SK-N-SH (cell line): ENCODE data around the gene C12orf57. TPM values are rescaled to one million over a fixed set of nuclear protein-coding genes. Genes with fewer than 3 reads are reported as not detected.
A peak's percentile ranks its signal among the peaks of the same experiment; 100 is the strongest.

Experiments
- CTCF ChIA-PET: fragments of 300-600, 350-600 bp; formaldehyde crosslinking; extraction: SDS; loops from one replicate; lab custom pipeline; 2021; lab: Yijun Ruan, JAX
- POLR2A ChIA-PET: fragments of 350-600 bp; sonication (Branson Sonifier 250); formaldehyde crosslinking; extraction: SDS; loops from one replicate; lab custom pipeline; 2020; ENCODE audit warnings: antibody characterized with exemption, inconsistent platforms; lab: Yijun Ruan, JAX
- DNase-seq: peaks from one replicate; pipeline ENCODE4 v3.0.0; 2012
- H2AFZ ChIP-seq: fragments of 200-600 bp; sonication (generic); 2 replicates; pipeline ENCODE4 v1.8.1; 2016; ENCODE audit warnings: antibody characterized with exemption, mild to moderate bottlenecking, low read depth
- H3F3A ChIP-seq: fragments of 200-600 bp; sonication (generic); replicated peaks from 2 replicates; pipeline ENCODE3; 2016; ENCODE audit warnings: antibody characterized with exemption, mild to moderate bottlenecking; ENCODE audit not compliant: insufficient read depth
- H3K27ac ChIP-seq, 2 experiments: fragments of 200-500 bp in 1 of 2; fragments of 200-600 bp in 1 of 2; sonication (Bioruptor generic) in 1 of 2; sonication (generic), shearing (Covaris generic) in 1 of 2; 2 replicates each; pipeline versions ENCODE4 v1.5.1 to v1.6.1; 2014 to 2016; ENCODE audit warnings: low read depth in 2 of 2, inconsistent platforms in 1 of 2, low read length in 1 of 2, mild to moderate bottlenecking in 1 of 2, mixed read lengths in 1 of 2
- H3K27me3 ChIP-seq: fragments of 200-600 bp; sonication (generic), shearing (Covaris generic); 2 replicates; pipeline ENCODE4 v1.6.1; 2016; ENCODE audit warnings: mixed run types; ENCODE audit not compliant: insufficient read depth
- H3K36me3 ChIP-seq, 2 experiments: fragments of 200-500 bp in 1 of 2; fragments of 200-600 bp in 1 of 2; sonication (Bioruptor generic) in 1 of 2; sonication (generic) in 1 of 2; replicated peaks in 1 of 2; 2 replicates each; pipeline versions ENCODE3 to v1.5.1; 2014 to 2016; ENCODE audit warnings: low read length in 1 of 2, mild to moderate bottlenecking in 1 of 2; ENCODE audit not compliant: insufficient read depth in 2 of 2, control insufficient read depth in 1 of 2
- H3K4me1 ChIP-seq, 2 experiments: fragments of 200-500 bp in 1 of 2; fragments of 200-600 bp in 1 of 2; sonication (Bioruptor generic) in 1 of 2; sonication (generic), shearing (Covaris generic) in 1 of 2; 2 replicates each; pipeline versions ENCODE4 v1.5.1 to v1.6.1; 2014 to 2016; ENCODE audit warnings: low read depth in 1 of 2, low read length in 1 of 2, mixed run types in 1 of 2; ENCODE audit not compliant: insufficient read depth in 2 of 2, control insufficient read depth in 1 of 2
- H3K4me2 ChIP-seq: fragments of 200-600 bp; sonication (generic), shearing (Covaris generic); 2 replicates; pipeline ENCODE4 v1.6.1; 2017; ENCODE audit warnings: mixed run types
- H3K4me3 ChIP-seq, 2 experiments: fragments of 200-500 bp in 1 of 2; fragments of 200-600 bp in 1 of 2; sonication (Bioruptor generic) in 1 of 2; sonication (generic), shearing (Covaris generic) in 1 of 2; 2 replicates each; pipeline versions ENCODE4 v1.5.1 to v1.8.1; 2014 to 2016; ENCODE audit warnings: low read depth in 2 of 2, inconsistent platforms in 1 of 2, low read length in 1 of 2, mild to moderate bottlenecking in 1 of 2, mixed read lengths in 1 of 2, moderate library complexity in 1 of 2
- H3K79me2 ChIP-seq: fragments of 200-600 bp; sonication (generic); 2 replicates; pipeline ENCODE4 v1.8.1; 2017; ENCODE audit warnings: mild to moderate bottlenecking; ENCODE audit not compliant: insufficient read depth
- H3K9ac ChIP-seq: fragments of 200-600 bp; sonication (generic); 2 replicates; pipeline ENCODE4 v1.6.1; 2017; ENCODE audit warnings: mixed run types
- H3K9me2 ChIP-seq: fragments of 200-600 bp; sonication (generic); 2 replicates; pipeline ENCODE4 v1.6.1; 2017; ENCODE audit warnings: mixed run types
- H3K9me3 ChIP-seq: fragments of 200-600 bp; sonication (generic); 2 replicates; pipeline ENCODE4 v1.6.1; 2017; ENCODE audit warnings: mixed run types, mild to moderate bottlenecking, moderate library complexity
- H4K20me1 ChIP-seq: fragments of 200-600 bp; sonication (generic); 2 replicates; pipeline ENCODE4 v1.6.1; 2017; ENCODE audit warnings: mild to moderate bottlenecking, mixed run types; ENCODE audit not compliant: insufficient read depth
- CHD2 ChIP-seq: fragments of 150-350 bp; IDR thresholded peaks from 2 replicates; pipeline ENCODE4 v1.6.1; 2018; ENCODE audit warnings: low read length; ENCODE audit not compliant: partially characterized antibody
- EZH2phosphoT487 ChIP-seq: fragments of 200-600 bp; sonication (generic); IDR thresholded peaks from 2 replicates; pipeline ENCODE4 v1.6.1; 2017; ENCODE audit warnings: low read depth, mixed run types, mild to moderate bottlenecking, antibody characterized with exemption, moderate library complexity, borderline replicate concordance
- FOXM1 ChIP-seq: IDR thresholded peaks from 2 replicates; pipeline ENCODE4 v1.4.0; 2012; ENCODE audit warnings: low read depth, mild to moderate bottlenecking
- GABPA ChIP-seq: IDR thresholded peaks from 2 replicates; pipeline ENCODE4 v1.4.0; 2012; ENCODE audit warnings: low read depth, mild to moderate bottlenecking
- IRF3 ChIP-seq: fragments of 150-350 bp; IDR thresholded peaks from 2 replicates; pipeline ENCODE4 v1.6.1; 2016; ENCODE audit warnings: mild to moderate bottlenecking, low read depth, low read length
- JUND ChIP-seq: IDR thresholded peaks from 2 replicates; pipeline ENCODE4 v1.4.0; 2012
- MXI1 ChIP-seq: IDR thresholded peaks from 2 replicates; pipeline ENCODE4 v1.6.1; 2012; ENCODE audit warnings: mild to moderate bottlenecking, low read depth, low read length, improper control_type of control experiment
- NRF1 ChIP-seq: IDR thresholded peaks from 2 replicates; pipeline ENCODE4 v1.6.1; 2012; ENCODE audit warnings: low read depth, mild to moderate bottlenecking, low read length
- POLR2AphosphoS5 ChIP-seq: IDR thresholded peaks from 2 replicates; pipeline ENCODE4 v1.6.1; 2012; ENCODE audit warnings: low read depth, low read length
- RCOR1 ChIP-seq: fragments of 150-350 bp; IDR thresholded peaks from 2 replicates; pipeline ENCODE4 v1.6.1; 2017; ENCODE audit warnings: antibody characterized with exemption, low read length
- RXRA ChIP-seq: IDR thresholded peaks from 2 replicates; pipeline ENCODE4 v1.4.0; 2012; ENCODE audit warnings: low read depth, mild to moderate bottlenecking, borderline replicate concordance
- TAF1 ChIP-seq: IDR thresholded peaks from 2 replicates; pipeline ENCODE4 v1.6.1; 2012; ENCODE audit warnings: low read depth, mild to moderate bottlenecking, low read length, moderate library complexity, borderline replicate concordance
- TEAD4 ChIP-seq: IDR thresholded peaks from 2 replicates; pipeline ENCODE4 v1.4.0; 2012; ENCODE audit warnings: mild to moderate bottlenecking, borderline replicate concordance; ENCODE audit not compliant: insufficient read depth
- WGBS: methylation state at CpG from one replicate; pipeline ENCODE4 v1.1.6; 2017; ENCODE audit warnings: low lambda C conversion rate; 5-methylcytosine and 5-hydroxymethylcytosine counted together
- polyA plus RNA-seq, 3 experiments: library from polyadenylated mRNA; depleted of rRNA; stranded (reverse); fragments of >200 nt; gene quantifications; 2 replicates each; pipeline ENCODE4 v1.2.3, GENCODE V29; 2012
- TF ChIP-seq, protein P1 (sequence below): IDR thresholded peaks from 2 replicates; pipeline ENCODE4 v1.4.0; 2012; ENCODE audit warnings: low read depth

The C12orf57 gene
- polyA plus RNA-seq, 1 of the 3 experiments (the other 2 are of a cell fraction): 659 TPM

DNA sequence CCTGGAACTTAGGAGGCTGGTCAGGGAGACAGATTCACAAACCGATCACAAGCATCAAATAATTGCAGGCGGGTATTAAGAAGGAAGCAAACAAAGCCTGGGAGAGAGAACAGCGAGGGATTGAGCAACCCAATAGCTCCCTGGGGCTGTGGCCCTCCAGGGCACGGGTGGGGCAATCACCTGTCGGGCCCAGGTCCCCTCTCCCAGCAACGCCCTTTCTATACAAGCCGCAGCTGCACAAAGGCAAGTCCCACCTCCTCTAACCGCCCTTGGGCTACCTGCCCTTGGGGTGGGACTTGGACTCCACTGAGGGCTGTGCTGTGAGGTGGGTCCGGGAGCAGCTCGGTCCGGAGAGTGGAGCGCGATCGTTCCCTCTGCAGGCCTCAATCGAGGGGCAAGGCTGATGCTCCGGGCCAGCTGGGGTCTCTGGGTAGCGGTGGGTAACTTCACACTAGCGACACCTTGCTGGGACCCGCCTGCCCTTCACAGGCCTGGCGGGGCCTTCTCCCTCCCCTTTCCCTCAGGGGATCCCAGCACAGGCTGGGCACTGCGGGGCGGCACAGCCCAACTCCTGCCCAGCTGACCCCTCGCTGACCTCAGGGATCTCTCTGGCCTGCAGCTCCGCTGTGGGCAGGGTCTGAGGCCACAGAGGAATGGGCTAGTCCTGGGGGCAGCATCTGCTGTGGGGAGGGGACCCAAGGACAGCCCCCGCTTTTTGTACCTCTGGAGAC, 18.6 kb downstream of the C12orf57 start:
- H3F3A ChIP-seq: peaks cover 29% of the 10 kb centered on the region
- TF ChIP-seq POLR2AphosphoS5 (no peak), RCOR1 (no peak), TAF1 (no peak), FOXM1 (no peak), MXI1 (no peak), RXRA (no peak), EZH2phosphoT487 (no peak), IRF3 (no peak), TEAD4 (no peak), CHD2 (no peak), GABPA (no peak)
- TF ChIP-seq, protein P1, sequence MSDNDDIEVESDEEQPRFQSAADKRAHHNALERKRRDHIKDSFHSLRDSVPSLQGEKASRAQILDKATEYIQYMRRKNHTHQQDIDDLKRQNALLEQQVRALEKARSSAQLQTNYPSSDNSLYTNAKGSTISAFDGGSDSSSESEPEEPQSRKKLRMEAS: no peak
- TF ChIP-seq, all 33 proteins: peak for 0
- Histone ChIP-seq H3K27ac (no peak overlapping the region; a peak in 1 of 4 replicates), H3K4me1 (peaks cover 0 to 8% of the 10 kb centered on the region in 2 experiments; a peak in 2 of 4 replicates), H3K27me3 (no peaks in the 10 kb centered on the region), H3K9me2 (no peaks in the 10 kb centered on the region), H3K36me3 (peaks cover 10 to 29% of the 10 kb centered on the region in 2 experiments), H3K9ac (peak overlapping the region; percentile 13; the same call in 1 of the 2 replicates), H4K20me1 (no peaks in the 10 kb centered on the region), H3K9me3 (no peaks in the 10 kb centered on the region), H3K4me2 (no peak overlapping the region), H3K4me3 (no peak overlapping the region), H3K79me2 (no peaks in the 10 kb centered on the region), H2AFZ (peak overlapping the region; percentile 86; the same call in 1 of the 2 replicates)
- DNase-seq: peak; percentile 35
- ChIA-PET CTCF (interaction anchor here (0.8 to 8.0 kb wide), 12 partner anchors 7 to 491 kb away, joined by 3 to 114 read pairs (median 4); partner anchors contain the start of genes C12orf57, ENO2 and RNU7-1), POLR2A (interaction anchor here (1.6 to 6.8 kb wide), 2 partner anchors 17 to 41 kb away, joined by 3 to 62 read pairs; partner anchors contain the start of genes C12orf57 and RNU7-1)
- WGBS: 78% methylated on average over 18 of the region's 25 CpGs

- H3K9me2 ChIP-seq: no peaks in the 10 kb centered on the region
- no peak overlapping the region for H3K4me2 ChIP-seq
- peaks cover 0 to 9% of the 10 kb centered on the region in 2 experiments; a peak in 2 of 4 replicates for H3K4me1 ChIP-seq
- H3K9me3 ChIP-seq: no peaks in the 10 kb centered on the region
- WGBS: 97% methylated on average over 26 of the region's 32 CpGs
- no peaks in the 10 kb centered on the region for H3K27me3 ChIP-seq
- peaks cover 16 to 37% of the 10 kb centered on the region in 2 experiments for H3K36me3 ChIP-seq
- H3K9ac ChIP-seq: no peak overlapping the region
- H2AFZ ChIP-seq: no peak overlapping the region
- CTCF ChIA-PET: interaction anchor here (0.8 to 8.0 kb wide), 11 partner anchors 9 to 492 kb away, joined by 3 to 114 read pairs (median 6); partner anchors contain the start of genes C12orf57, C1RL and RNU7-1
- no peaks in the 10 kb centered on the region for H4K20me1 ChIP-seq
- no peak overlapping the region for H3K4me3 ChIP-seq
- no peak overlapping the region for H3K27ac ChIP-seq
- H3F3A ChIP-seq: peaks cover 29% of the 10 kb centered on the region
- peaks cover 5% of the 10 kb centered on the region; the same call in 1 of the 2 replicates for H3K79me2 ChIP-seq
- TF ChIP-seq TEAD4: no peak
- no peak for TF ChIP-seq JUND
- TF ChIP-seq TAF1: no peak
- no peak for TF ChIP-seq NRF1
- no peak for TF ChIP-seq POLR2AphosphoS5
- POLR2A ChIA-PET: interaction anchor here (6.8 kb wide), 1 partner anchor 18 kb away, joined by 62 read pairs; the partner anchor contains the start of genes C12orf57 and RNU7-1
- DNase-seq: peak; percentile 38
Measured at GRCh38 chr12:6963016-6963731, 19.4 kb downstream of the C12orf57 start.
